Daoy (cell line): ENCODE results near the gene NGB. TPM values are rescaled to one million over a fixed set of nuclear protein-coding genes. Genes with fewer than 3 reads are reported as not detected.

Experiments used
- DNase-seq: peaks from one replicate; pipeline ENCODE4 v3.0.0-alpha.2; 2015; ENCODE audit warnings: low read depth
- total RNA-seq: library from RNA; depleted of rRNA; stranded (reverse); fragments of >200 nt; shearing (Covaris generic); gene quantifications from 2 replicates; pipeline ENCODE4 v1.2.3, GENCODE V29; 2014; rRNA removed

NGB gene
- total RNA-seq, 1 experiment from 2014 or later = not detected

- DNase-seq = no peak
Observed at GRCh38 chr14:77231721-77232120, 39.3 kb downstream of the NGB start.

DNA sequence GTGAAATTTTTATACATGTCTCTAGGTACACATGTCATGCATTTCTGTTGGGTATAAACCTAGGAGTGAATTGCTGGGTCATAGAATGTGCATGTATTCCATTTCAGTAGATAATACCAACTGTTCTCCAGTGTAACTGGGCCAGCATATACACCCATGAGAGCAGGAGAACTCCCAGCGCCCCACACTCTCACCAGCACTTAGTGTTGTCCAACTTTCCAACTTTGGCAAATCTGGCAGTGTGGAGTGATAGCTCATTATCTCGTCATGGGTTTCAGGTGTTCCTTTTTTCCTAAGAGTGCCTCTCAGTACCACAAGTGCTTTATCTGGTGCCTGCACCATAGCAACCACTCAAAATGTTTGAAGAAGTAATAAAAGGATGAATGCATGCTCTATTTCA is 40.1 kb downstream of the NGB start:
- DNase-seq = no peak

GRCh38 chr14:77228056-77228455 is 43.0 kb downstream of the NGB start:
- DNase-seq = no peak

- DNase-seq = no peak
Observed at GRCh38 chr14:77225892-77226557, 45.0 kb downstream of the NGB start.

DNA sequence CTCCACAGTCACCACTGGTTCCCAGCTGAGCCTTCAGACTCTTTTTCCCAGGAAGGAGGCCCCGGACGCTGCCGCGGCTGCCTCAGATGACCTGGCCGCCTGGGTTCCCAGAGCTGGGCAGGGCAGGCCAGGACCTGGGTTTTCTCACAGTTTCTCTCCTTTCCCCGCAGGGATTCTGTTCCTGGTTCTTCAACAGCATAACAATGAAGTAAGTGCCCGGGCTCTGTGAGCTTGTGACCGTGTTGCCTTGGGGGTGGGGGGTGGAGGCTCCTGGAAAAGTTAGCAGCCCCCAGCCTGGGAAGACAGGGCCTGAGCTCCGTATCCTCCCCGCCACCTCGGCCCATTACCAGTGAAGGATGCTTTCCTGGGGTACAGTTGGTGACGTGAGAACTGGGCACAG is 45.8 kb downstream of the NGB start:
- DNase-seq = no peak

- DNase-seq = no peak
Observed at GRCh38 chr14:77224212-77224611, 46.8 kb downstream of the NGB start.

DNA sequence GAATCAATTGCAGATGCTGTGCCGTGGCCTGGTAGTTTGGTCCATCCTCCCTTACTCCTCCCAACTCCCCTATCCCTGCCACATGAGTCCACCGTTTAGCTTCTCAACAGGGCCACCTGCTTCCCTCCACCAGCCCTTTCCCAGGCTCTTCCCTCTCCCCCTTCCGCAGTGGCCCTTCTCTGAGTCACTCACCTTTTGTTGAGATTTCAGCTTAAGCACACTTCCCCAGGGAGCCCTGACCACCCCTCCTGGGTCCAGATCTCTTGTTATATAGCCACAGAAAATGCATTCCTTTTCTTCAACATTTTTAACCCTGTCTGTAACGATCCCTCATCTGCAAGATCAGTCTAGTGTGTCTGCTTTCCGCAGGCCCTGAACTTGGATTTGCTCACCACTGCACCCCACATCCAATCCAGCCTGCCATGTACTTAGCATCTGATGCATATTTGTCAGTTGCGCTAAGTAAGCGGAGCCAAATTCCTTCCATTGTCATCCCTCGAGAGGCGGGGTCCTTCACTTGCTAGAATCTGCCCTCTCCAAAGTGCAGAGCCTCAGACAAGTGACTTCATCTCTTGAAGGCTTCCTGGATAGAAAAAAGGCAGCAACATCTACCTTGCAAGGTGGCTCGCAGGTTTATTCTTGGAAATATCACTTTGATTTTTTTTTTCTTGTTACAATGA is 48.3 kb downstream of the NGB start:
- DNase-seq = no peak

DNA sequence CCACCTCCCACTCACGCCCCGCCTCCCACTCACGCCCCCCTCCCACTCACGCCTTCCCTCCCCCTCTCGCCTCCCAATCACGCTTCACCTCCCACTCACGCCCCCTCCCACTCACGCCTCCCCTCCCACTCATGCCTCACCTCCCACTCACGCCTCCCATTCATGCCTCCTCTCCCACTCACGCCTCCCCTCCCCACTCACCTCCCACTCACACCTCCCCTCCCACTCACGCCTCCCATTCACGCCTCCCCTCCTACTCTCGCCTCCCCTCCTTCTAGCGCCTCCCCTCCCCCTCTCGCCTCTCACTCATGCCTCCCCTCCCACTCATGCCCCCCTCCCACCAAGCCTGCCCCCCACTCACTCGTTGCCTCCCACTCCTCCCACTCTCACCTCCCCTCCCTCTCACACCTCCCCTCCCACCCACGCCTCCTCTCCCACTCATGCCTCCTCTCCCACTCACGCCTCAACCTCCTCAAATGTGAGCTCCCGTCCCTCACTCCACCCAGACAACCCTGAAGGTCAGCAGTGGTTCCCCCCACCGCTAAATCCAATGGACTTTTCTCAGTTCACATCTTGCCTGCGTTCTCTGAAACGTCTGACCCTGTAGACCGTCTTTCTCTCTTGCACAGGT is 49.6 kb downstream of the NGB start:
- DNase-seq = no peak

- DNase-seq = no peak
Observed at GRCh38 chr14:77220246-77221017, 50.6 kb downstream of the NGB start.

DNA sequence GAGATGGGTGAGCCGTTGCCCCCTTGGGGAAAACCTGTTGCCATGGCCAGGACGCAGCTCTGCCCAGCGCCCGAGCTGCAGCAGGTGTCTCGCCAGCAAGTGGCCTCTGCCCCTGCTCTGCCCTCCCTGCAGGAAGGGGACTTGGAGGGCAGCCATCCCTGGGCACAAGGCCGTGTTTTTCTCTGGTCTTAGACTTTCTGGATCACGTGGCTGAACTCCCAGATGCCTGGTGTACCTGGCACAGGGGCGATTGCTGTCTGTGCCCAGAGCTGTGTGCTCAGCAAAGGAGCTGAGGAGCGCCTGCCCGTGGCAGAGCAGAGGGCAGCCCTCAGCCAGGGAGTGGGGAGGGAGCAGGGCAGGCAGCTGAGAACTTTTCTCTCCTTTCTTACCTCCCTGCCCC is 51.4 kb downstream of the NGB start:
- no peak for DNase-seq

DNA sequence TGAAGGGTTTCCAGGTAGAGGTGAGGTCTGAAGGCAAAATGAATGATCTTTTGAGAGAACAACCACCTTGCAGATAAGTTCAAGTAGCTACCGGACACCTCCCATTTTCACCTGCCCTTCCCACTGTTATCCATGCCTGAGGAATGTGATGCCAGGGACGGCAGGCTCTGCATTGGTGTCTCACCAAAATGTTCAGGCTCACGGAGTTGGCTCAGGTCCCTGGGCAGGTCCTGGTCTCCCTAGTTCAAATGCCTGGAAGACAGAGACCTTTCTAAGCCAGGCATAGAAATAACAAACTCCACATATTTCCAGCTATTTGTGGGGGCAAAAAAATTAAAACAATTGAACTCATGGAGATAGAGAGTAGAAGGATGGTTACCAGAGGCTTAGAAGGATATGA is 53.5 kb downstream of the NGB start:
- DNase-seq = no peak

Other genes starting within 250 kb of the NGB start
- 28.6 and 31.5 TPM in 2 replicates for gene IRF2BPL, start 242.5 kb downstream of the NGB start, total RNA-seq
- 12.7 and 15.6 TPM in 2 replicates for gene CIPC, start 172.9 kb downstream of the NGB start, total RNA-seq
- not detected in 2 replicates for gene ZDHHC22, start 129.4 kb downstream of the NGB start, total RNA-seq
- gene TMEM63C, start 89.4 kb downstream of the NGB start, total RNA-seq = 0.06 and 0.63 TPM in 2 replicates
- 11.7 and 23.5 TPM in 2 replicates for gene POMT2, start 49.7 kb upstream of the NGB start, total RNA-seq
- 48.9 and 78.4 TPM in 2 replicates for gene GSTZ1, start 49.8 kb upstream of the NGB start, total RNA-seq
- gene TMED8, start 105.9 kb upstream of the NGB start, total RNA-seq = 15.4 and 17.2 TPM in 2 replicates
- gene SAMD15, start 106.2 kb upstream of the NGB start, total RNA-seq = 3.0 and 4.5 TPM in 2 replicates
- gene NOXRED1, start 152.3 kb upstream of the NGB start, total RNA-seq = 1.3 and 1.4 TPM in 2 replicates
- 28.4 and 30.2 TPM in 2 replicates for gene VIPAS39, start 186.4 kb upstream of the NGB start, total RNA-seq
- gene AHSA1, start 186.9 kb upstream of the NGB start, total RNA-seq = 440 and 534 TPM in 2 replicates
- 1.3 TPM in 1 of 2 replicates, not detected in the other for gene ISM2, start 227.6 kb upstream of the NGB start, total RNA-seq